IMR-90 (cell line): ENCODE data around the gene PODXL2. TPM values are rescaled to one million over a fixed set of nuclear protein-coding genes. Genes with fewer than 3 reads are reported as not detected.

Experiments used
- ATAC-seq: fragments of 200-7000 bp; cut with Tn5 transposase; 2 replicates; pipeline ENCODE4 v1.9.1; 2020; ENCODE audit warnings: low read depth, mild to moderate bottlenecking, moderate library complexity
- BruUV-seq: library from RNA; stranded (reverse); fragments of 400-500 nt; replicated peaks from 2 replicates; lab custom pipeline; 2021; lab: Mats Ljungman, UMichigan
- CTCF ChIA-PET: fragments of 300-600 bp; formaldehyde crosslinking; extraction: SDS; loops from one replicate; lab custom pipeline; 2021; ENCODE audit warnings: antibody characterized with exemption; lab: Yijun Ruan, JAX
- POLR2A ChIA-PET: fragments of 300-600 bp; sonication (Branson Sonifier 250); formaldehyde crosslinking; loops from one replicate; lab custom pipeline; 2022; ENCODE audit warnings: antibody characterized with exemption; ENCODE audit not compliant: unreplicated experiment; lab: Charles Lee
- DNase-seq: peaks from one replicate; pipeline ENCODE4 v3.0.0; 2013
- H2AFZ ChIP-seq: replicated peaks from 2 replicates; pipeline ENCODE3; 2013; ENCODE audit warnings: low read length, mild to moderate bottlenecking; ENCODE audit not compliant: poor library complexity
- H2AK5ac ChIP-seq: 2 replicates; pipeline ENCODE4 v1.6.1; 2013; ENCODE audit warnings: low read depth, low read length, inconsistent platforms
- H2AK9ac ChIP-seq: replicated peaks from 2 replicates; pipeline ENCODE3; 2013; ENCODE audit warnings: mild to moderate bottlenecking, low read depth, low read length, moderate library complexity; ENCODE audit not compliant: poor library complexity
- H2BK120ac ChIP-seq: 2 replicates; pipeline ENCODE4 v1.6.1; 2013; ENCODE audit warnings: low read depth, low read length, inconsistent platforms
- H2BK15ac ChIP-seq: 3 replicates; pipeline ENCODE4 v1.6.1; 2013; ENCODE audit warnings: low read depth, low read length, inconsistent platforms
- H2BK20ac ChIP-seq: 2 replicates; pipeline ENCODE4 v1.6.1; 2013; ENCODE audit warnings: low read depth, mild to moderate bottlenecking, inconsistent platforms, low read length, moderate library complexity
- H2BK5ac ChIP-seq: 2 replicates; pipeline ENCODE4 v1.6.1; 2013; ENCODE audit warnings: mild to moderate bottlenecking, low read depth, low read length, inconsistent platforms; ENCODE audit not compliant: poor library complexity, severe bottlenecking
- H3K14ac ChIP-seq: replicated peaks from 2 replicates; pipeline ENCODE4 v1.6.1; 2013; ENCODE audit warnings: low read depth, low read length, inconsistent platforms
- H3K18ac ChIP-seq: 2 replicates; pipeline ENCODE4 v1.6.1; 2013; ENCODE audit warnings: low read depth, low read length, control low read depth
- H3K23ac ChIP-seq: 2 replicates; pipeline ENCODE4 v1.6.1; 2013; ENCODE audit warnings: low read depth, low read length, inconsistent platforms
- H3K27ac ChIP-seq: 2 replicates; pipeline ENCODE4 v1.5.1; 2013; ENCODE audit warnings: mild to moderate bottlenecking, control low read depth, low read length; ENCODE audit not compliant: insufficient read depth
- H3K27me3 ChIP-seq: 2 replicates; pipeline ENCODE4 v1.6.1; 2013; ENCODE audit warnings: low read length; ENCODE audit not compliant: control insufficient read depth, insufficient read depth
- H3K36me3 ChIP-seq: 2 replicates; pipeline ENCODE4 v1.6.1; 2013; ENCODE audit warnings: low read length, mixed read lengths; ENCODE audit not compliant: control insufficient read depth, insufficient read depth
- H3K4ac ChIP-seq: 2 replicates; pipeline ENCODE4 v1.6.1; 2013; ENCODE audit warnings: low read depth, low read length, inconsistent platforms
- H3K4me1 ChIP-seq: 2 replicates; pipeline ENCODE4 v1.6.1; 2013; ENCODE audit warnings: low read length, mixed read lengths; ENCODE audit not compliant: control insufficient read depth, insufficient read depth
- H3K4me2 ChIP-seq: 2 replicates; pipeline ENCODE4 v1.6.1; 2013; ENCODE audit warnings: low read depth, mild to moderate bottlenecking, control low read depth, low read length, moderate library complexity
- H3K4me3 ChIP-seq: 2 replicates; pipeline ENCODE4 v1.5.1; 2013; ENCODE audit warnings: low read depth, mild to moderate bottlenecking, control low read depth, low read length, moderate library complexity; ENCODE audit not compliant: insufficient read depth
- H3K56ac ChIP-seq: 2 replicates; pipeline ENCODE4 v1.6.1; 2013; ENCODE audit warnings: low read length, inconsistent platforms; ENCODE audit not compliant: insufficient read depth; ENCODE audit errors: extremely low read depth
- H3K79me1 ChIP-seq, 2 experiments: 2 replicates each; pipeline ENCODE4 v1.6.1; 2013; ENCODE audit warnings: low read length in 2 of 2, inconsistent platforms in 1 of 2, low read depth in 1 of 2
- H3K9ac ChIP-seq: 2 replicates; pipeline ENCODE4 v1.6.1; 2013; ENCODE audit warnings: low read depth, low read length, control low read depth
- H3K9me1 ChIP-seq: 2 replicates; pipeline ENCODE4 v1.6.1; 2013; ENCODE audit warnings: low read length, inconsistent platforms; ENCODE audit not compliant: insufficient read depth
- H3K9me3 ChIP-seq: 2 replicates; pipeline ENCODE4 v1.6.1; 2013; ENCODE audit warnings: low read length; ENCODE audit not compliant: control insufficient read depth, insufficient read depth
- H4K20me1 ChIP-seq: 2 replicates; pipeline ENCODE4 v1.6.1; 2013; ENCODE audit warnings: low read length, inconsistent platforms; ENCODE audit not compliant: insufficient read depth
- H4K5ac ChIP-seq: 2 replicates; pipeline ENCODE4 v1.6.1; 2013; ENCODE audit warnings: mild to moderate bottlenecking, low read depth, low read length, control low read depth
- H4K8ac ChIP-seq, 2 experiments: 2 replicates each; pipeline ENCODE4 v1.6.1; 2013; ENCODE audit warnings: low read depth in 2 of 2, low read length in 2 of 2, control low read depth in 1 of 2, inconsistent platforms in 1 of 2
- H4K91ac ChIP-seq: 2 replicates; pipeline ENCODE4 v1.6.1; 2013; ENCODE audit warnings: low read depth, low read length, inconsistent platforms; ENCODE audit not compliant: insufficient read depth
- BHLHE40 ChIP-seq: fragments of 150-350 bp; IDR thresholded peaks from 2 replicates; pipeline ENCODE4 v1.6.1; 2016; ENCODE audit warnings: mild to moderate bottlenecking, low read depth, low read length
- CEBPB ChIP-seq: IDR thresholded peaks from 2 replicates; pipeline ENCODE4 v1.6.1; 2012; ENCODE audit warnings: low read depth, low read length, improper control_type of control experiment
- CHD1 ChIP-seq: IDR thresholded peaks from 2 replicates; pipeline ENCODE4 v1.6.1; 2012; ENCODE audit warnings: low read depth, low read length, improper control_type of control experiment
- FOS ChIP-seq: fragments of 150-350 bp; IDR thresholded peaks from 2 replicates; pipeline ENCODE4 v1.6.1; 2016; ENCODE audit warnings: low read depth, low read length
- MAFK ChIP-seq: IDR thresholded peaks from 2 replicates; pipeline ENCODE4 v1.6.1; 2012; ENCODE audit warnings: low read depth, low read length, improper control_type of control experiment
- MAZ ChIP-seq: IDR thresholded peaks from 2 replicates; pipeline ENCODE4 v1.6.1; 2012; ENCODE audit warnings: low read depth, mild to moderate bottlenecking, low read length, improper control_type of control experiment, moderate library complexity, borderline replicate concordance
- MXI1 ChIP-seq: IDR thresholded peaks from 2 replicates; pipeline ENCODE4 v1.6.1; 2012; ENCODE audit warnings: low read depth, mild to moderate bottlenecking, low read length, moderate library complexity, borderline replicate concordance
- NFE2L2 ChIP-seq: fragments of 150-350 bp; IDR thresholded peaks from 2 replicates; pipeline ENCODE4 v1.6.1; 2016; ENCODE audit warnings: low read depth, mild to moderate bottlenecking, low read length
- POLR2A ChIP-seq: IDR thresholded peaks from 2 replicates; pipeline ENCODE4 v1.6.1; 2012; ENCODE audit warnings: mild to moderate bottlenecking, low read depth, low read length
- RAD21 ChIP-seq: IDR thresholded peaks from 2 replicates; pipeline ENCODE4 v1.6.1; 2012; ENCODE audit warnings: low read length, improper control_type of control experiment
- RCOR1 ChIP-seq: IDR thresholded peaks from 2 replicates; pipeline ENCODE4 v1.6.1; 2012; ENCODE audit warnings: mild to moderate bottlenecking, low read length, improper control_type of control experiment; ENCODE audit not compliant: insufficient replicate concordance
- RFX5 ChIP-seq: IDR thresholded peaks from 2 replicates; pipeline ENCODE4 v1.8.0; 2012; ENCODE audit warnings: low read depth, mild to moderate bottlenecking, low read length, moderate library complexity
- SMC3 ChIP-seq: fragments of 150-350 bp; IDR thresholded peaks from 2 replicates; pipeline ENCODE4 v1.6.1; 2016; ENCODE audit warnings: low read depth, mild to moderate bottlenecking, antibody characterized with exemption, low read length, moderate library complexity
- WGBS, 2 experiments: methylation state at CpG; one replicate each; pipeline versions ENCODE4 v1.1.5 to v1.1.7; 2013; ENCODE audit warnings: missing lambda C conversion rate in 2 of 2; ENCODE audit not compliant: insufficient read length in 1 of 2; ENCODE audit errors: extremely low coverage in 2 of 2; 5-methylcytosine and 5-hydroxymethylcytosine counted together
- dilution Hi-C: fragments of 300-500 bp; cut with HindIII; formaldehyde crosslinking; loops from one replicate; pipeline ENCODE4 v1.14.3; 2018; ENCODE audit warnings: low sequenced_read_pairs; ENCODE audit not compliant: unreplicated experiment
- in situ Hi-C: fragments of 300-500 bp; cut with MboI; formaldehyde crosslinking; loops from 3 replicates; pipeline ENCODE4 v1.14.3; 2019; ENCODE audit warnings: low sequenced_read_pairs, inconsistent platforms, mixed read lengths
- intact Hi-C: fragments of 100-400 bp; cut with micrococcal nuclease; formaldehyde crosslinking; loops from 2 replicates; pipeline ENCODE4 v1.10.0; 2022
- polyA plus RNA-seq, 3 experiments: library from polyadenylated mRNA; depleted of rRNA; stranded (reverse); fragments of >200 nt; gene quantifications; 2 replicates each; pipeline ENCODE4 v1.2.3, GENCODE V29; 2012; ENCODE audit warnings: low replicate concordance in 1 of 3
- total RNA-seq: library from RNA; depleted of rRNA; stranded (reverse); fragments of >200 nt; gene quantifications from 2 replicates; pipeline ENCODE4 v1.2.3, GENCODE V29; 2012
- TF ChIP-seq, protein P1 (sequence below): fragments of 150-350 bp; IDR thresholded peaks from 2 replicates; pipeline ENCODE4 v1.6.1; 2017; ENCODE audit warnings: mild to moderate bottlenecking, antibody characterized with exemption, low read length, low read depth
- TF ChIP-seq, protein P2 (sequence below): conservative IDR thresholded peaks from 2 replicates; pipeline ENCODE4 v1.5.1; 2012; ENCODE audit warnings: mild to moderate bottlenecking, low read depth, low read length, improper control_type of control experiment
- TF ChIP-seq, protein P3 (sequence below): fragments of 150-350 bp; IDR thresholded peaks from 2 replicates; pipeline ENCODE4 v1.6.1; 2016; ENCODE audit warnings: low read depth, mild to moderate bottlenecking, low read length, moderate library complexity, borderline replicate concordance

The PODXL2 gene
- total and polyA plus RNA-seq, 2 of the 4 experiments (the other 2 are of a cell fraction): 1.6 to 5.4 TPM

DNA sequence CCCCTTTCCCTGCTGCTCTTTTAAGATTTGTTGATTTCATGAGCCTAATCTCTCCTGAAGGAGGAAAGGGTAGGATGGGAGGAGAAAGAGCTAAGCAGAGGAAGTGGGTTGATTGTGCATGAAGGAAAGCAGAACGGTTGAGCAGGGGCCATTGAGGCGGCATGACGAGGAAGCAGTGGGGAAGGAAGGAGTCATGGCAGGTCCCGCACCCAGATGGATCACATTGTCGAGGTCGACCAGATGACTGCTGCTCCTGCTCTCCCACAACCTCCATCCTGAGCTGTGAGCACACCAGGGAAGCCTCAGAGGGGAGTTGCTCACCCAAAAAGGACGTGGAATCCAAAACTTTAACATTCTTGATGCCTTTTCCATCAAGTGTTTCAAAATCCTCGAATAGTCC is 86.5 kb downstream of the PODXL2 start:
- no peak overlapping the region for H2BK120ac ChIP-seq
- H4K5ac ChIP-seq: no peak overlapping the region
- no peak overlapping the region for H3K23ac ChIP-seq
- H3K27me3 ChIP-seq: no peaks in the 10 kb centered on the region
- H2AK5ac ChIP-seq: no peak overlapping the region
- DNase-seq (no peak), ATAC-seq (no peak)
- H2BK15ac ChIP-seq: no peak overlapping the region
- H2BK20ac ChIP-seq: no peak overlapping the region
- no peak overlapping the region for H3K27ac ChIP-seq
- H2AFZ ChIP-seq: no peak overlapping the region
- no peak overlapping the region for H3K56ac ChIP-seq
- in situ Hi-C loops: no loop called here
- BruUV-seq: no TSS peak
- no peak overlapping the region for H4K8ac ChIP-seq
- H3K18ac ChIP-seq: no peak overlapping the region
- POLR2A ChIA-PET: no interaction called here
- H3K36me3 ChIP-seq: peaks cover 17% of the 10 kb centered on the region
- H3K4me2 ChIP-seq: no peak overlapping the region
- H3K9me1 ChIP-seq: peaks cover 11% of the 10 kb centered on the region
- H4K20me1 ChIP-seq: no peaks in the 10 kb centered on the region
- TF ChIP-seq RCOR1 (no peak), MXI1 (no peak), MAZ (no peak), POLR2A (no peak), CHD1 (no peak), FOS (no peak), RAD21 (no peak), CEBPB (no peak), BHLHE40 (no peak), MAFK (no peak), NFE2L2 (no peak), SMC3 (no peak), RFX5 (no peak)
- TF ChIP-seq, protein P1, sequence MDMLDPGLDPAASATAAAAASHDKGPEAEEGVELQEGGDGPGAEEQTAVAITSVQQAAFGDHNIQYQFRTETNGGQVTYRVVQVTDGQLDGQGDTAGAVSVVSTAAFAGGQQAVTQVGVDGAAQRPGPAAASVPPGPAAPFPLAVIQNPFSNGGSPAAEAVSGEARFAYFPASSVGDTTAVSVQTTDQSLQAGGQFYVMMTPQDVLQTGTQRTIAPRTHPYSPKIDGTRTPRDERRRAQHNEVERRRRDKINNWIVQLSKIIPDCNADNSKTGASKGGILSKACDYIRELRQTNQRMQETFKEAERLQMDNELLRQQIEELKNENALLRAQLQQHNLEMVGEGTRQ: no peak
- TF ChIP-seq, protein P2, sequence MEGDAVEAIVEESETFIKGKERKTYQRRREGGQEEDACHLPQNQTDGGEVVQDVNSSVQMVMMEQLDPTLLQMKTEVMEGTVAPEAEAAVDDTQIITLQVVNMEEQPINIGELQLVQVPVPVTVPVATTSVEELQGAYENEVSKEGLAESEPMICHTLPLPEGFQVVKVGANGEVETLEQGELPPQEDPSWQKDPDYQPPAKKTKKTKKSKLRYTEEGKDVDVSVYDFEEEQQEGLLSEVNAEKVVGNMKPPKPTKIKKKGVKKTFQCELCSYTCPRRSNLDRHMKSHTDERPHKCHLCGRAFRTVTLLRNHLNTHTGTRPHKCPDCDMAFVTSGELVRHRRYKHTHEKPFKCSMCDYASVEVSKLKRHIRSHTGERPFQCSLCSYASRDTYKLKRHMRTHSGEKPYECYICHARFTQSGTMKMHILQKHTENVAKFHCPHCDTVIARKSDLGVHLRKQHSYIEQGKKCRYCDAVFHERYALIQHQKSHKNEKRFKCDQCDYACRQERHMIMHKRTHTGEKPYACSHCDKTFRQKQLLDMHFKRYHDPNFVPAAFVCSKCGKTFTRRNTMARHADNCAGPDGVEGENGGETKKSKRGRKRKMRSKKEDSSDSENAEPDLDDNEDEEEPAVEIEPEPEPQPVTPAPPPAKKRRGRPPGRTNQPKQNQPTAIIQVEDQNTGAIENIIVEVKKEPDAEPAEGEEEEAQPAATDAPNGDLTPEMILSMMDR: no peak
- TF ChIP-seq, protein P3, sequence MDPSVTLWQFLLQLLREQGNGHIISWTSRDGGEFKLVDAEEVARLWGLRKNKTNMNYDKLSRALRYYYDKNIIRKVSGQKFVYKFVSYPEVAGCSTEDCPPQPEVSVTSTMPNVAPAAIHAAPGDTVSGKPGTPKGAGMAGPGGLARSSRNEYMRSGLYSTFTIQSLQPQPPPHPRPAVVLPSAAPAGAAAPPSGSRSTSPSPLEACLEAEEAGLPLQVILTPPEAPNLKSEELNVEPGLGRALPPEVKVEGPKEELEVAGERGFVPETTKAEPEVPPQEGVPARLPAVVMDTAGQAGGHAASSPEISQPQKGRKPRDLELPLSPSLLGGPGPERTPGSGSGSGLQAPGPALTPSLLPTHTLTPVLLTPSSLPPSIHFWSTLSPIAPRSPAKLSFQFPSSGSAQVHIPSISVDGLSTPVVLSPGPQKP: no peak
- peaks cover 5 to 45% of the 10 kb centered on the region in 2 experiments; a peak in 3 of 4 replicates for H3K79me1 ChIP-seq
- dilution Hi-C loops: no loop called here
- WGBS, 2 experiments: 45% methylated on average over 3 of the region's 8 CpGs; no CpG with 5 or more reads in 1 of the 2 experiments
- no peak overlapping the region for H3K14ac ChIP-seq
- H3K9me3 ChIP-seq: no peaks in the 10 kb centered on the region
- intact Hi-C loops: no loop called here
- H4K91ac ChIP-seq: no peak overlapping the region
- no peak overlapping the region for H3K4me3 ChIP-seq
- no peak overlapping the region for H2BK5ac ChIP-seq
- CTCF ChIA-PET: no interaction called here
- no peak overlapping the region for H3K9ac ChIP-seq
- no peak overlapping the region for H2AK9ac ChIP-seq
- peaks cover under 1% of the 10 kb centered on the region; the same call in 1 of the 2 replicates for H3K4me1 ChIP-seq
- H3K4ac ChIP-seq: no peak overlapping the region
